HuH-7 (cell line): ENCODE measurements around the gene RAPGEF6.
"Not testable (repeated sequence)": the region's sequence is repeated elsewhere in the genome, so short reads cannot be mapped to it uniquely, and the experiment has no call there.

Experiments
- DNase-seq: peaks from one replicate; pipeline ENCODE4 v3.0.0; 2011; ENCODE audit warnings: low spot score

The RAPGEF6 gene

GRCh38 chr5:131495536-131496399, 139.3 kb downstream of the RAPGEF6 start:
- no peak for DNase-seq

GRCh38 chr5:131491749-131492148, 143.3 kb downstream of the RAPGEF6 start:
- DNase-seq: no peak

GRCh38 chr5:131488463-131488862, 146.6 kb downstream of the RAPGEF6 start:
- no peak for DNase-seq

- DNase-seq: not testable (repeated sequence)
Measured at GRCh38 chr5:131487371-131487770, 147.7 kb downstream of the RAPGEF6 start.

DNA sequence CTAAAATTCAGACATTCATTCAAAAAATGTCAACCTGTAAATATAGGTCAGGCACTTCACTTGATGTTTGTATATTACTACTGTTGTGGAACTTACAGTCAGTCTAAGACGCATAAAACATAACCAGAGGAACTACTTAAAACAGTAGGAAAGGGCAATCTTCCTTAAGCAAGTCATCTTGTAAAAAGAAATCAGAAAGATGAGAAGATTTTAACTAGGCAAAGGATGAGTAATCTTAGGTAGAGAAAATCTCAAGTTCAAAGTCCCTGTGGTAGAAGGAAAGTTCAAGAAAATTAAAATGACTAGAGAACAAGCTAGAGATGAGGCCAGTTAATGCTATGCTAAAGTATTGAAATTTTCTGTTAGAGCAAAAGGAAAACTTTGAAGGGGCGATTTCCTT, 152.4 kb downstream of the RAPGEF6 start:
- no peak for DNase-seq

DNA sequence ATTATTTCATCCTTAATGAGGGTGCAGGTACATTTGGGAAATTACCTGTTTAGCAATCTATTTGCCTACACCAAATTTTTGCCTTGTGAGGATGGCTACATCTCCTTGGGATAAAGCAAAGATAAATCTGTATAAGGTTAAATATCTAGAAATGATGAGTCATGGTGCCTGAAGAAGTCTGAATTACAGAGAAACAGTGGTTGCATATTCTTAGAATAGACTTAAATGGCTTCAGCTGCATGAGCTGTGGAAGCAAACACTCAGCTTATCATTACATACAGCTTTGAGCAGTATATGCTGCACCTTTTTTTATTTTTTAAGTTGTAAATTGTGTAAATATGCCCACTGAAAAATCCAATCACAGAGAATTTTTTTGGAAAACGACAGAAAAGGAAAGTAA, 153.5 kb downstream of the RAPGEF6 start:
- no peak for DNase-seq

DNA sequence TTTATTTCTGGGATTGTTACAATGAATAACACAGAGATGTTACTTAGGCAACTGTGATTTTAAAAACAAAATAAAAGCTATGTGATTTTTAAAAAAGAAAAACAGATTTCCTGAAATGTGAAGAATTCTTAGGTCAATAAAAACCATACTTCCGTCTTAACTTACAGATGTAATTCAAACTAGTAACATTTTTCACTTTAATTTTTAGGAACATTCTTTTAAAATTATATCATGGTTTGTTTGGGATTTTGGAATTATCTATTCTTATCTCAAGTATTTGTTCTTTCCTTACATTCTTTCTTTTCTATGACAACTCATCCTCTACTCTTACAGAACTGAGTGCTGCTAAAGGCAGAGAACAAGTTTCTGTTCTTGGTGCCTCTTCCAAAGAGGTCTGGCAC, 159.5 kb downstream of the RAPGEF6 start:
- DNase-seq: no peak

- DNase-seq: no peak
Measured at GRCh38 chr5:131473731-131474130, 161.3 kb downstream of the RAPGEF6 start.

DNA sequence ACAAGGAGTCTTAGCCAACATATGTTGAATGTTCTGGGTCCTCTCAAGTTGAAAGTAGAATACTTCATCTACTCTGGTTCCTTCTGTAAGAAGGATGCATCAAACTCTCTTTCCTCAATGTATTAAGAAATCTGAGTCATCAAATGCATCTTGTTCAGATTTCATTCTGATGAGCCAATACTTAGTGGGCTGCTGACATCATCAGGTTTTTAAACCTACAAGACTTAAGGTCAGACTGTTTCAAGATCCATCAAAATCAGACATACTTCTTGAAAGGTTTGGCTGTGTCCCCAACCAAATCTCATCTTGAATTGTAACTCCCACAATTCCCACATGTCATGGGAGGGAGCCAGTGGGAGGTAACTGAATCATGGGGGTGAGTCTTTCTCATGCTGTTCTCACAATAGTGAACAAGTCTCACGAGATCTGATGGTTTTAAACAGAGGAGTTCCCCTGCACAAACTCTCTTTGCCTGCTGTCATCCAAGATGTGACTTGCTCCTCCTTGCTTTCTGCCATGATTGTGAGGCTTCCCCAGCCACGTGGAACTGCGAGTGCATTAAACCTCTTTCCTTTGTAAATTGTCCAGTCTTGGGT, 168.8 kb downstream of the RAPGEF6 start:
- no peak for DNase-seq

DNA sequence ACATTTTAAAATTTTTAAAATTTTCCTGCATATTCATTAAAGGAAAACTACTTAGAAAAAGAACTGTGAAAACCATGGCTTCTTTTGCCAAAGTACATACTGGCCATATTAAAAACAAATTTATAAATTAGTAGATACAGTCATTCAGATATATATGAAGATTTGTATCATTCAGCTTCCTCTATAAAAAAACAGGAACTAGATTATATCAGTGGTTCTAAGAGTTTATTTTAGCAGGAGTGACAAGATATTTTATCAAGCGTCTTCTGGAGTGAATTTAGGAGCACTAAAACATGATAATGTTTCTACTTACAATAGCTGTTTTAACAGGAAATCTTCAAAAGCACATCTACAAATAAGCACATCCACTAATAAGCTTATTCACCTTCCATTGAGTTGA, 171.4 kb downstream of the RAPGEF6 start:
- DNase-seq: no peak

DNA sequence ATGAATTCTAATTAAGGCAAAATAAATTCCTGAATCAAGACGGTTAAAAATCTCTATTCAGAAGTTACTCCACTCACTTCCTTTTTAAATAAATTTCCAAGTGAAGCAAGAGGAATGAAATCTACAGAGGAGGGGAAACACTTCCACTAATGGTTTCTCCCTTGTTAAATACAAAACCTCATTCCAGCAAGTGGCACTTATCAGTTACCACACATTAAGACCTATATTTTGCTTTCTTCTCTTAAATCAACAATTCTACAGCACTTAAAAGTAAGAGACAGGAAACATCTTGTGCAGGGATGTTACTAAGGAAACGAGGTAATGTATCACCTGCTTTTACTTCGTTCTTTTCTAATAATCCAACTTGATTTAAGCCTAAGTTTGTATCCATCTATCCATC, 172.6 kb downstream of the RAPGEF6 start:
- DNase-seq: no peak

GRCh38 chr5:131461742-131462141, 173.3 kb downstream of the RAPGEF6 start:
- peak; percentile 4 for DNase-seq

- no peak for DNase-seq
Measured at GRCh38 chr5:131460867-131461572, 174.0 kb downstream of the RAPGEF6 start.

- DNase-seq: no peak
Measured at GRCh38 chr5:131460133-131460532, 174.9 kb downstream of the RAPGEF6 start.

DNA sequence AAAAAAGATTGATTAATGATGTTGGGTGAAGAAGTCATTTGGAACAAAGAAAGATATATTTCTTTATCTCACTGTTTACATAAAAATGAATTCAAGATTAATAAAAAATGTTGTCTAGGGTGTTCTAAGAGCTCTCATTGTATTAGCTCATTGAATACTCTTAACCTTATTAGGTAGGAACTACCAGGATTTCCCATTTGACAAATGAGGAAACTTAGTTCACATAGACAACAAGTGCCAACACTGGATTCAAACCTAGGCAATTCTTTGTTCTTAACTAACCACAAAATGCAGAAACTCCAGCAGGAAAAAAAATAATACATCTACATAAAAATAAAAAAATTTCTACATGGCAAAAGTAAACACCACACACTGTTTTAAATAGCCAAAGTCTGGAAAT, 175.8 kb downstream of the RAPGEF6 start:
- DNase-seq: no peak

DNA sequence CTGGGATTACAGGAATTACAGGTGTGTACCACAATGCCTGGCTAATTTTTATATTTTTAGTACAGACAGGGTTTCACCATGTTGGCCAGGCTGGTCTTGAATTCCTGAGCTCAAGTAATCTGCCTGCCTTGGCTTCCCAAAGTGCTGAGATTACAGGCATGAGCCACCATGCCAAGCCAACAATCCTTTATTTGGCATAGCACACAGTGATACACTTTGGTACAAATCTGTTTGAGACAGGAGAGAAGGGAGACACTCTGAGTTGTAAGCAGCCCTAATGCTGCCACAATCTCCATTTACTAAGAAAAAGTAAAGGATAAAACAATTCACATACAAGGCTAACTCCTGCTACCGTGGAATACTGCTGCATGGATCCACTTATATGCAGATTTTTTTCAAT, 177.8 kb downstream of the RAPGEF6 start:
- DNase-seq: no peak

DNA sequence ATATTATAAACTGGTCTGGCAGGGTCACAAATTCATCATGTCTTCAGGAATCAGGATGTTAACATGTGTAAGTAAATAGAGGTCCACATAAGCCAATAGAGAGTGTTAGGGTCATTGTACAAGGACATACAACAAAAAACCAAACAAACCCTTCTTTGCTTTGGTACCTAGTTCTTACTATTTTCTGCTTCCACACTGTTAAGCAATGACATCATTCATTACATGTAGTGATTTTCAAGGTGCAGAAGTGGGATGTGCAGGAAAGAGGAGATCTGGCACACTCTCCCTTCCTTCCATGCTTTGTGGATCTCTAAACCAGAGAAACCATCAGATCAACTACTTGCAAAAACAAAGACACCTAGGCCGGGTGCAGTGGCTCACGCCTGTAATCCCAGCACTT, 184.1 kb downstream of the RAPGEF6 start:
- no peak for DNase-seq

- no peak for DNase-seq
Measured at GRCh38 chr5:131441184-131441583, 193.8 kb downstream of the RAPGEF6 start.

DNA sequence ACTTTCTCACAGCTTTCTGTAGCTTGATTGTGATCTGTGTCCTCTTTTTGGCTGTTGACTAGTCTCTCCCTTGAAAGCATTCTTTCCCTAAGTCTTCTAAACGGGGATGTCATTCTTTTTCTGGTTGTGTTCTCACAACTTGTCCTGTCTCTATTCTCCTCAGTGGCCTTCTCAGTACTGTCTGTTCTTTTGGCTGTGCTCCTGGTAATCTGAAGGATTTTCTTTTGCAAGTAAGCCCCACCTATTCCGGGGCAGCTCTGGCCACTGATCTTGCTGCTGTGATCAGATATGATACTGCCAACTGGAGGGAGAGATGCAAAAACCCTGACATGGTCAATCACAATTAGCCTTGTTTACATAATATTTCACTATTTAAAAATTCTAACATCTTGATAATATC, 198.9 kb downstream of the RAPGEF6 start:
- DNase-seq: no peak

GRCh38 chr5:131433109-131433508, 201.9 kb downstream of the RAPGEF6 start:
- no peak for DNase-seq

DNA sequence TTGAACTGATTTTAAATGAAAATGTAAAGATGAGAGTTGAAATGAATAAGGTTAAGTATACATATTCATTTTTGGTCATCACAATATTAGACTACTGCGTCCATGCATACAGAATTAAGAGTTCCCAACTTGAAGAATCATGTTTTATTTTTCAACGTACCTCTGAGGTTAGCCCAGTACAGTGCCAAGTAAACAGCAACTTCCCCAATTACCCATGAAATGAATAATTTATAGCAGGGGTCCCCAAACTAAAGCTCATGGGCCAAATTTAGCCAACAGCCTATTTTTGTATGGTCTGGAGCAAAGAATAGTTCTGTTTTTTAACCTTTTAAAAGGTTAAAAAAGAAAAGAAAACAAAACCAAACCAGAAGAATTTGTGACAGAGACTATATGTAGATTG, 203.2 kb downstream of the RAPGEF6 start:
- no peak for DNase-seq

DNA sequence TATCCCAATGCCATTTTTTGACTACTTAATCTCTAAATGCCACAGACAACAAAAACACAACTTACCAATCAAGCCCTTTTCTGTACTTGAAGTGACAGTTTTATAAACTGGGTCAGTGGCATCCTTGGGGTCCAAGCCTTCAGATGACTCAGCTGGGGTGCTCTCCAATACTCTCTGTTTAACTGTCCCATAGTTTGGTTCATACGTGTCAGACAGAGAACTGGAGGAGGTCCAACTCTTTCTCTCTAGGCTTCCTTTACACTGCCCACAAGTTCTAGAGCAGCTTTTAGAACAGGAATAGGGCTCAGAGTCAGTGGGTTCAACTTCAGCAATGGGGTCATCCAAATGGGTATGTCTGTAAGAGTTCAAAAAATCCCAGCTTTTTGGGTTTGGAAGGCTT, 204.2 kb downstream of the RAPGEF6 start:
- DNase-seq: no peak

DNA sequence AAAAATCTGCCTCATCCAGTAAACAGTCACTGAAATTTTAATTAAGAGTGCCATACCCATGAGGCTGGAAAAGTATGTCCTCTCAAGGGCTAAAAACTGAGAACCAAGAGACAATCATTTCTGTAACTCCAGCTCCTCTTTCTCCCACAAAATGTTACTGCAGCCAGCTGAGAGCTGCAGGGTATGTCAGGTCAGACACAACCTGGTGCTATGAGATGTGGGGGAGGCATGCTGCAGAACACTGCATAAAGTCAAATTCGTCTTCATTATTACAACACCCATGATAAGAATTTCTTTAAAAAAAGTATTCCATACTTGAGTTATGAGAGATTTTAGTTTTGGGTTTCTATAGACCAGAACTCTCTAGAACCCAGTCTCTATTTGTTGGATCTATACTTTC, 209.0 kb downstream of the RAPGEF6 start:
- DNase-seq: no peak
